Fibroblast of mammary gland (primary cell): ENCODE measurements around the gene ZNF747.

ENCODE experiments used
- DNase-seq: peaks from one replicate; pipeline ENCODE4 v3.0.0-alpha.2; 2010; ENCODE audit warnings: low read depth
- H3K4me3 ChIP-seq: 2 replicates; pipeline ENCODE4 v1.5.1; 2011; ENCODE audit warnings: low read depth, mild to moderate bottlenecking, low read length, moderate library complexity; ENCODE audit not compliant: control insufficient read depth
- TF ChIP-seq, protein P1 (sequence below): conservative IDR thresholded peaks from 2 replicates; pipeline ENCODE4 v1.5.1; 2011; ENCODE audit warnings: low read depth, low read length, inconsistent platforms; ENCODE audit not compliant: control insufficient read depth, insufficient read depth

Gene ZNF747

GRCh38 chr16:30557957-30558788 lies 23.5 kb upstream of the ZNF747 start, which contains the start of gene ZNF764:
TSS of gene ZNF764 (minus strand) at chr16:30558374. CDS start at chr16:30558182, 192 bp downstream.
- TF ChIP-seq, protein P1, sequence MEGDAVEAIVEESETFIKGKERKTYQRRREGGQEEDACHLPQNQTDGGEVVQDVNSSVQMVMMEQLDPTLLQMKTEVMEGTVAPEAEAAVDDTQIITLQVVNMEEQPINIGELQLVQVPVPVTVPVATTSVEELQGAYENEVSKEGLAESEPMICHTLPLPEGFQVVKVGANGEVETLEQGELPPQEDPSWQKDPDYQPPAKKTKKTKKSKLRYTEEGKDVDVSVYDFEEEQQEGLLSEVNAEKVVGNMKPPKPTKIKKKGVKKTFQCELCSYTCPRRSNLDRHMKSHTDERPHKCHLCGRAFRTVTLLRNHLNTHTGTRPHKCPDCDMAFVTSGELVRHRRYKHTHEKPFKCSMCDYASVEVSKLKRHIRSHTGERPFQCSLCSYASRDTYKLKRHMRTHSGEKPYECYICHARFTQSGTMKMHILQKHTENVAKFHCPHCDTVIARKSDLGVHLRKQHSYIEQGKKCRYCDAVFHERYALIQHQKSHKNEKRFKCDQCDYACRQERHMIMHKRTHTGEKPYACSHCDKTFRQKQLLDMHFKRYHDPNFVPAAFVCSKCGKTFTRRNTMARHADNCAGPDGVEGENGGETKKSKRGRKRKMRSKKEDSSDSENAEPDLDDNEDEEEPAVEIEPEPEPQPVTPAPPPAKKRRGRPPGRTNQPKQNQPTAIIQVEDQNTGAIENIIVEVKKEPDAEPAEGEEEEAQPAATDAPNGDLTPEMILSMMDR: no peak
- peak; percentile 97 for DNase-seq
- H3K4me3 ChIP-seq: peak within 1 kb of the TSS; percentile 74

DNA sequence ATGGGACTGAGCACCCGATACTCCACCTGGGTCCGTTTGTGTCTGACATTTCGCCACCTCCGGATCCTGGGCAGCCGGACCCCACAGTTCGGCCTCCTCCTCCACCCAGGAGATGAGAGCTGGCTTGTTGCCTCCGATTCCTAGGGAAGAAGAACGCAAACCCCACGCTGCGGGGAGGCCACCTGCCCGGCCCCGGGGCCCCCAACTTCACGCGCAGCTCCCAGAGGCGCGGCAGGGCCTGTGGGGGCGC lies 23.0 kb upstream of the ZNF747 start:
- DNase-seq: no peak
- peak overlapping the region; percentile 74 for H3K4me3 ChIP-seq
- TF ChIP-seq, protein P1: no peak

- H3K4me3 ChIP-seq: no peak overlapping the region
- TF ChIP-seq, protein P1: no peak
- no peak for DNase-seq
Measured at GRCh38 chr16:30556125-30556473, 21.4 kb upstream of the ZNF747 start.

GRCh38 chr16:30555315-30556124 lies 20.9 kb upstream of the ZNF747 start:
- no peak for DNase-seq
- TF ChIP-seq, protein P1: no peak
- no peak overlapping the region for H3K4me3 ChIP-seq

DNA sequence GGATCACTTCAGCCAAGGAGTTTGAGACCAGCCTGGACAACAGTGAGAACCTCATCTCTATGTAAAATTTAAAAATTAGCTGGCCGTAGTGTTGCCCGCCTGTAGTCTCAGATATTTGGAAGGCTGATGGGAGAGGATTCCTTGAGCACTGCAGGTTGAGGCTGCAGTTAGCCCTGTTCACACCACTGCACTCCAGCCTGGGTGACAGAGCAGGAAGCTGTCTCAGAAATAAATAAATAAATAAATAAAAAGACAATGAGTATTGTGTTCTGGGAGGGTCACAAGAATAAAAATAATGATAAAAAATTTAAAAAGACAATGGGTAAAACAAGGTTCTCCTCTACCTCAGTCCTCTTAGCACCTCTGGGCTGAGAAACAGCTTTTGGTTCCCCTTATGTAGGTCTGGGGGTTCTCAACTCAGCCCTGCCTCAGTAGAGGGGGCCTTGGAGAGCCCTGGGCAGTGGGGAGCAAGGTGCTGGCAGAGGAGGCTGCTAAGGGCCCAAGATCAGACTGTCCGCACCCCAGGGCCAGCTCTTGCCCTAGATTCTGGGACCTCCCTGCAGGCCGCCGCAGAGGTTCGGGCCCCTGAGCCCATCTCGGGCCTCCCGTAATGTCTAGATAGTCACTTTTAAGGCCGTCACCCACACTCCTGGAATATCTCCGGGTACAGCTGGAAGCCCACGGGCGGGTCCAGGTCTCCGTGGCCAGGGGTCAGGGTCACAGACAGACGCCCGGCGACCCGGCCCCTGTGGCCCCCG lies 20.1 kb upstream of the ZNF747 start:
- no peak for DNase-seq
- H3K4me3 ChIP-seq: no peak overlapping the region
- TF ChIP-seq, protein P1: no peak

GRCh38 chr16:30553393-30553899 lies 18.8 kb upstream of the ZNF747 start:
- H3K4me3 ChIP-seq: no peak overlapping the region
- no peak for DNase-seq
- TF ChIP-seq, protein P1: no peak
